IMR-90 (cell line): ENCODE measurements around the gene HYI. TPM values are rescaled to one million over a fixed set of nuclear protein-coding genes. Genes with fewer than 3 reads are reported as not detected.

Experiments
- ATAC-seq: fragments of 200-7000 bp; cut with Tn5 transposase; 2 replicates; pipeline ENCODE4 v1.9.1; 2020; ENCODE audit warnings: low read depth, mild to moderate bottlenecking, moderate library complexity
- BruUV-seq: library from RNA; stranded (reverse); fragments of 400-500 nt; replicated peaks from 2 replicates; lab custom pipeline; 2021; lab: Mats Ljungman, UMichigan
- CTCF ChIA-PET: fragments of 300-600 bp; formaldehyde crosslinking; extraction: SDS; loops from one replicate; lab custom pipeline; 2021; ENCODE audit warnings: antibody characterized with exemption; lab: Yijun Ruan, JAX
- POLR2A ChIA-PET: fragments of 300-600 bp; sonication (Branson Sonifier 250); formaldehyde crosslinking; loops from one replicate; lab custom pipeline; 2022; ENCODE audit warnings: antibody characterized with exemption; ENCODE audit not compliant: unreplicated experiment; lab: Charles Lee
- DNase-seq: peaks from one replicate; pipeline ENCODE4 v3.0.0; 2013
- H2AFZ ChIP-seq: replicated peaks from 2 replicates; pipeline ENCODE3; 2013; ENCODE audit warnings: low read length, mild to moderate bottlenecking; ENCODE audit not compliant: poor library complexity
- H2AK5ac ChIP-seq: 2 replicates; pipeline ENCODE4 v1.6.1; 2013; ENCODE audit warnings: low read depth, low read length, inconsistent platforms
- H2AK9ac ChIP-seq: replicated peaks from 2 replicates; pipeline ENCODE3; 2013; ENCODE audit warnings: mild to moderate bottlenecking, low read depth, low read length, moderate library complexity; ENCODE audit not compliant: poor library complexity
- H2BK120ac ChIP-seq: 2 replicates; pipeline ENCODE4 v1.6.1; 2013; ENCODE audit warnings: low read depth, low read length, inconsistent platforms
- H2BK15ac ChIP-seq: 3 replicates; pipeline ENCODE4 v1.6.1; 2013; ENCODE audit warnings: low read depth, low read length, inconsistent platforms
- H2BK20ac ChIP-seq: 2 replicates; pipeline ENCODE4 v1.6.1; 2013; ENCODE audit warnings: low read depth, mild to moderate bottlenecking, inconsistent platforms, low read length, moderate library complexity
- H2BK5ac ChIP-seq: 2 replicates; pipeline ENCODE4 v1.6.1; 2013; ENCODE audit warnings: mild to moderate bottlenecking, low read depth, low read length, inconsistent platforms; ENCODE audit not compliant: poor library complexity, severe bottlenecking
- H3K14ac ChIP-seq: replicated peaks from 2 replicates; pipeline ENCODE4 v1.6.1; 2013; ENCODE audit warnings: low read depth, low read length, inconsistent platforms
- H3K18ac ChIP-seq: 2 replicates; pipeline ENCODE4 v1.6.1; 2013; ENCODE audit warnings: low read depth, low read length, control low read depth
- H3K23ac ChIP-seq: 2 replicates; pipeline ENCODE4 v1.6.1; 2013; ENCODE audit warnings: low read depth, low read length, inconsistent platforms
- H3K27ac ChIP-seq: 2 replicates; pipeline ENCODE4 v1.5.1; 2013; ENCODE audit warnings: mild to moderate bottlenecking, control low read depth, low read length; ENCODE audit not compliant: insufficient read depth
- H3K27me3 ChIP-seq: 2 replicates; pipeline ENCODE4 v1.6.1; 2013; ENCODE audit warnings: low read length; ENCODE audit not compliant: control insufficient read depth, insufficient read depth
- H3K36me3 ChIP-seq: 2 replicates; pipeline ENCODE4 v1.6.1; 2013; ENCODE audit warnings: low read length, mixed read lengths; ENCODE audit not compliant: control insufficient read depth, insufficient read depth
- H3K4ac ChIP-seq: 2 replicates; pipeline ENCODE4 v1.6.1; 2013; ENCODE audit warnings: low read depth, low read length, inconsistent platforms
- H3K4me1 ChIP-seq: 2 replicates; pipeline ENCODE4 v1.6.1; 2013; ENCODE audit warnings: low read length, mixed read lengths; ENCODE audit not compliant: control insufficient read depth, insufficient read depth
- H3K4me2 ChIP-seq: 2 replicates; pipeline ENCODE4 v1.6.1; 2013; ENCODE audit warnings: low read depth, mild to moderate bottlenecking, control low read depth, low read length, moderate library complexity
- H3K4me3 ChIP-seq: 2 replicates; pipeline ENCODE4 v1.5.1; 2013; ENCODE audit warnings: low read depth, mild to moderate bottlenecking, control low read depth, low read length, moderate library complexity; ENCODE audit not compliant: insufficient read depth
- H3K56ac ChIP-seq: 2 replicates; pipeline ENCODE4 v1.6.1; 2013; ENCODE audit warnings: low read length, inconsistent platforms; ENCODE audit not compliant: insufficient read depth; ENCODE audit errors: extremely low read depth
- H3K79me1 ChIP-seq, 2 experiments: 2 replicates each; pipeline ENCODE4 v1.6.1; 2013; ENCODE audit warnings: low read length in 2 of 2, inconsistent platforms in 1 of 2, low read depth in 1 of 2
- H3K9ac ChIP-seq: 2 replicates; pipeline ENCODE4 v1.6.1; 2013; ENCODE audit warnings: low read depth, low read length, control low read depth
- H3K9me1 ChIP-seq: 2 replicates; pipeline ENCODE4 v1.6.1; 2013; ENCODE audit warnings: low read length, inconsistent platforms; ENCODE audit not compliant: insufficient read depth
- H3K9me3 ChIP-seq: 2 replicates; pipeline ENCODE4 v1.6.1; 2013; ENCODE audit warnings: low read length; ENCODE audit not compliant: control insufficient read depth, insufficient read depth
- H4K20me1 ChIP-seq: 2 replicates; pipeline ENCODE4 v1.6.1; 2013; ENCODE audit warnings: low read length, inconsistent platforms; ENCODE audit not compliant: insufficient read depth
- H4K5ac ChIP-seq: 2 replicates; pipeline ENCODE4 v1.6.1; 2013; ENCODE audit warnings: mild to moderate bottlenecking, low read depth, low read length, control low read depth
- H4K8ac ChIP-seq, 2 experiments: 2 replicates each; pipeline ENCODE4 v1.6.1; 2013; ENCODE audit warnings: low read depth in 2 of 2, low read length in 2 of 2, control low read depth in 1 of 2, inconsistent platforms in 1 of 2
- H4K91ac ChIP-seq: 2 replicates; pipeline ENCODE4 v1.6.1; 2013; ENCODE audit warnings: low read depth, low read length, inconsistent platforms; ENCODE audit not compliant: insufficient read depth
- ELK1 ChIP-seq: fragments of 150-350 bp; IDR thresholded peaks from 2 replicates; pipeline ENCODE4 v1.6.1; 2016; ENCODE audit warnings: low read depth, mild to moderate bottlenecking, low read length, moderate library complexity, borderline replicate concordance
- MAZ ChIP-seq: IDR thresholded peaks from 2 replicates; pipeline ENCODE4 v1.6.1; 2012; ENCODE audit warnings: low read depth, mild to moderate bottlenecking, low read length, improper control_type of control experiment, moderate library complexity, borderline replicate concordance
- RAD21 ChIP-seq: IDR thresholded peaks from 2 replicates; pipeline ENCODE4 v1.6.1; 2012; ENCODE audit warnings: low read length, improper control_type of control experiment
- USF2 ChIP-seq: fragments of 150-350 bp; IDR thresholded peaks from 2 replicates; pipeline ENCODE4 v1.6.1; 2017; ENCODE audit warnings: mild to moderate bottlenecking, antibody characterized with exemption, low read length, low read depth
- WGBS, 2 experiments: methylation state at CpG; one replicate each; pipeline versions ENCODE4 v1.1.5 to v1.1.7; 2013; ENCODE audit warnings: missing lambda C conversion rate in 2 of 2; ENCODE audit not compliant: insufficient read length in 1 of 2; ENCODE audit errors: extremely low coverage in 2 of 2; 5-methylcytosine and 5-hydroxymethylcytosine counted together
- dilution Hi-C: fragments of 300-500 bp; cut with HindIII; formaldehyde crosslinking; loops from one replicate; pipeline ENCODE4 v1.14.3; 2018; ENCODE audit warnings: low sequenced_read_pairs; ENCODE audit not compliant: unreplicated experiment
- in situ Hi-C: fragments of 300-500 bp; cut with MboI; formaldehyde crosslinking; loops from 3 replicates; pipeline ENCODE4 v1.14.3; 2019; ENCODE audit warnings: low sequenced_read_pairs, inconsistent platforms, mixed read lengths
- intact Hi-C: fragments of 100-400 bp; cut with micrococcal nuclease; formaldehyde crosslinking; loops from 2 replicates; pipeline ENCODE4 v1.10.0; 2022
- polyA plus RNA-seq, 3 experiments: library from polyadenylated mRNA; depleted of rRNA; stranded (reverse); fragments of >200 nt; gene quantifications; 2 replicates each; pipeline ENCODE4 v1.2.3, GENCODE V29; 2012; ENCODE audit warnings: low replicate concordance in 1 of 3
- total RNA-seq: library from RNA; depleted of rRNA; stranded (reverse); fragments of >200 nt; gene quantifications from 2 replicates; pipeline ENCODE4 v1.2.3, GENCODE V29; 2012

HYI gene
- total and polyA plus RNA-seq, 2 of the 4 experiments (the other 2 are of a cell fraction) = 21.5 to 53.7 TPM

GRCh38 chr1:43499898-43500297, 46.2 kb upstream of the HYI start:
- no peak overlapping the region for H2BK120ac ChIP-seq
- intact Hi-C loops (no loop called here), in situ Hi-C loops (no loop called here), dilution Hi-C loops (no loop called here)
- H3K4ac ChIP-seq = no peak overlapping the region
- ATAC-seq (0 out of 2 replicates have a peak, but pooled peaks have one; percentile 29), DNase-seq (no peak)
- no peak overlapping the region for H3K23ac ChIP-seq
- no peak overlapping the region for H4K91ac ChIP-seq
- H3K4me2 ChIP-seq = no peak overlapping the region
- no peaks in the 10 kb centered on the region for H3K9me3 ChIP-seq
- H4K20me1 ChIP-seq = no peaks in the 10 kb centered on the region
- no peak overlapping the region for H2BK15ac ChIP-seq
- no peak overlapping the region for H3K56ac ChIP-seq
- no peaks in the 10 kb centered on the region for H3K9me1 ChIP-seq
- H4K5ac ChIP-seq = no peak overlapping the region
- ChIA-PET CTCF (interaction anchor here (1.2 to 1.4 kb wide), 2 partner anchors 10 to 18 kb away, joined by 4 to 8 read pairs; no protein-coding TSS in a partner anchor), POLR2A (no interaction called here)
- no peak overlapping the region for H2AK5ac ChIP-seq
- no peaks in the 10 kb centered on the region for H3K4me1 ChIP-seq
- H2BK20ac ChIP-seq = no peak overlapping the region
- no peak overlapping the region for H3K18ac ChIP-seq
- no TSS peak for BruUV-seq
- H3K27ac ChIP-seq = no peak overlapping the region
- H2BK5ac ChIP-seq = no peak overlapping the region
- TF ChIP-seq USF2 = no peak
- TF ChIP-seq ELK1 = no peak
- no peak for TF ChIP-seq MAZ
- TF ChIP-seq RAD21 = no peak
- no peaks in the 10 kb centered on the region for H3K36me3 ChIP-seq
- H3K27me3 ChIP-seq = no peaks in the 10 kb centered on the region
- no peak overlapping the region for H3K4me3 ChIP-seq
- H2AFZ ChIP-seq = no peak overlapping the region
- 70% methylated on average over 4 of the region's 6 CpGs; no CpG with 5 or more reads in 1 of the 2 experiments for WGBS, 2 experiments
- H2AK9ac ChIP-seq = no peak overlapping the region
- no peak overlapping the region for H4K8ac ChIP-seq
- H3K79me1 ChIP-seq = no peaks in the 10 kb centered on the region
- no peak overlapping the region for H3K9ac ChIP-seq
- no peak overlapping the region for H3K14ac ChIP-seq
